ENCODE data around the gene GRID2IP.

DNA sequence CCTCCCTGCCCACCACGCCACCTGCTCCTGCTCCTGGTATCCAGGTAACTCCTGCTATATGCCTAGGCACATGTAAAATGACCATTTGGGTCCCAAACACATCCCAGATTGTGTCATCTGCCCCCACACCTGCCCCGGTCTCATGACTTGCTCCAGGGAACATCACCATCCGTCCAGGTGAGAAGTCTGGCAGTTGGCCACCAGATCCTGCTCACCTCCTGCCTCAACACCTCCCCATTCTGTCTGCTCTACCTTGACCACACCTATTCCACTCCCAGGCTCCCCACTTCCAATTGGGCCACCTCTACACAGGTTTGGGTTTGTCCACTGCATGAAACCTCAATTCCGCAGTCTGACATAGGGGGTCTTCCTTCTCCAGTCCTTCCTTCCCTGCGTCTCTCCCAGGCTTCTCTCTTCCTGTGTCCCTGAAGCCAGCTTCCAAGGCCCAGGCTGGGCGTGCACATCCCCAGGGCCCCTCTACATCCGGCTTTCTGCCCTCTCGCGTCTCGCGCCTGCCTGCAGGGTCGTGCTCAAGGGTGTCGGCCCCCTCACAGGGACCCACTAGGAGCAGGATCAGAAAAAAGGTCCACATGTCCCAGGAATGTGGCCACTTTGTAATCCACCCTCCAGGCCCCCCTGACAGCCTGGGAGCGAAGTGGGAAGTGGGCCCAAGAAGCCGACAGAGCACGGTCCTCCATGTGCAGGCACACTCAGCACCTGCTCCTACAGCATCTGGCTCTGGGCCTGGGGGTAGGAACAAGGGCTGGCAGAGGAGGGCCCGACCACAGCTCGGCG, 54.2 kb downstream of the GRID2IP start:
- TF ChIP-seq ZZZ3 (IDR thresholded peaks at IDR 0.05; ENCODE audit: control insufficient read depth, insufficient read length, low read depth), result no peak
- TF ChIP-seq, protein P1, sequence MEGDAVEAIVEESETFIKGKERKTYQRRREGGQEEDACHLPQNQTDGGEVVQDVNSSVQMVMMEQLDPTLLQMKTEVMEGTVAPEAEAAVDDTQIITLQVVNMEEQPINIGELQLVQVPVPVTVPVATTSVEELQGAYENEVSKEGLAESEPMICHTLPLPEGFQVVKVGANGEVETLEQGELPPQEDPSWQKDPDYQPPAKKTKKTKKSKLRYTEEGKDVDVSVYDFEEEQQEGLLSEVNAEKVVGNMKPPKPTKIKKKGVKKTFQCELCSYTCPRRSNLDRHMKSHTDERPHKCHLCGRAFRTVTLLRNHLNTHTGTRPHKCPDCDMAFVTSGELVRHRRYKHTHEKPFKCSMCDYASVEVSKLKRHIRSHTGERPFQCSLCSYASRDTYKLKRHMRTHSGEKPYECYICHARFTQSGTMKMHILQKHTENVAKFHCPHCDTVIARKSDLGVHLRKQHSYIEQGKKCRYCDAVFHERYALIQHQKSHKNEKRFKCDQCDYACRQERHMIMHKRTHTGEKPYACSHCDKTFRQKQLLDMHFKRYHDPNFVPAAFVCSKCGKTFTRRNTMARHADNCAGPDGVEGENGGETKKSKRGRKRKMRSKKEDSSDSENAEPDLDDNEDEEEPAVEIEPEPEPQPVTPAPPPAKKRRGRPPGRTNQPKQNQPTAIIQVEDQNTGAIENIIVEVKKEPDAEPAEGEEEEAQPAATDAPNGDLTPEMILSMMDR (IDR thresholded peaks at IDR 0.05 in 2 of 3, conservative IDR thresholded peaks at IDR 0.05 in 1 of 3; ENCODE audit: control insufficient read depth in 2 of 3, extremely low read depth in 1 of 3, insufficient read depth in 1 of 3, low read depth in 3 of 3, low read length in 3 of 3), result no peak
- TF ChIP-seq MTA2 (IDR thresholded peaks at IDR 0.05; ENCODE audit: low read depth), result no peak
- no peak for TF ChIP-seq POLR2AphosphoS5 (IDR thresholded peaks at IDR 0.05; ENCODE audit: low read length)
- TF ChIP-seq BRCA1 (IDR thresholded peaks at IDR 0.05; ENCODE audit: low read depth, low read length), result no peak
- no peak for TF ChIP-seq CHD4 (IDR thresholded peaks at IDR 0.05)

All from GM12878 (cell line).